Testis (tissue), 3 donors: ENCODE results near the gene SMDT1. TPM values are rescaled to one million over a fixed set of nuclear protein-coding genes. Genes with fewer than 3 reads are reported as not detected.

ENCODE experiments used
- DNase-seq: peaks from one replicate; pipeline ENCODE4 v3.0.0-alpha.2; 2019
- H3K27ac ChIP-seq, 2 donors: fragments of 200-600 bp; sonication (generic); one replicate each; pipeline ENCODE4 v1.5.1; 2019
- H3K27me3 ChIP-seq: fragments of 200-600 bp; sonication (generic); one replicate; pipeline ENCODE4 v1.5.1; 2019
- H3K36me3 ChIP-seq: fragments of 200-600 bp; sonication (generic); one replicate; pipeline ENCODE4 v1.5.1; 2017; ENCODE audit warnings: low read depth; ENCODE audit errors: missing control alignments
- H3K4me1 ChIP-seq: fragments of 200-600 bp; sonication (generic); one replicate; pipeline ENCODE4 v1.5.1; 2019
- H3K4me3 ChIP-seq, 2 donors: fragments of 200-600 bp; sonication (generic); one replicate each; pipeline ENCODE4 v1.5.1; 2017 to 2019
- H3K9me3 ChIP-seq: fragments of 200-600 bp; sonication (generic); one replicate; pipeline ENCODE4 v1.5.1; 2017
- CTCF ChIP-seq, 3 experiments: fragments of 450-650 bp in 2 of 3; fragments of 200-600 bp in 1 of 3; sonication (generic) in 1 of 3; IDR thresholded peaks; one replicate each; pipeline ENCODE4 v1.5.1; 2016 to 2019; ENCODE audit warnings: antibody characterized with exemption in 3 of 3, mild to moderate bottlenecking in 2 of 3, moderate library complexity in 1 of 3
- POLR2A ChIP-seq: fragments of 450-650 bp; IDR thresholded peaks from one replicate; pipeline ENCODE4 v1.6.1; 2017; ENCODE audit warnings: antibody characterized with exemption, mild to moderate bottlenecking, moderate library complexity
- WGBS, 2 donors: methylation state at CpG; one replicate each; pipeline ENCODE4 v1.1.5; 2018; 5-methylcytosine and 5-hydroxymethylcytosine counted together
- intact Hi-C: fragments of 100-400 bp; cut with DNase I; formaldehyde crosslinking; loops from one replicate; pipeline ENCODE4 v1.15.1; 2023; ENCODE audit warnings: low total_unique reads
- polyA plus RNA-seq: library from polyadenylated mRNA; stranded (reverse); fragments of 350-450 nt; fragmentation: Illumina TruSeq; extraction: RNeasy Lipid Tissue Mini Kit (QIAGEN cat#74804); gene quantifications from one replicate; pipeline ENCODE4 v1.2.3, GENCODE V29; 2014; ENCODE audit warnings: low read depth, low replicate concordance; ENCODE audit not compliant: insufficient read depth
- total RNA-seq, 2 donors: library from RNA; depleted of rRNA; stranded (reverse); fragments of >200 nt; gene quantifications; one replicate each; pipeline ENCODE4 v1.2.3, GENCODE V29; 2016

The SMDT1 gene
- total and polyA plus RNA-seq, 3 donors from 2014 or later = 14.3 to 130 (median 19.4) TPM

- Histone ChIP-seq H3K27me3 (no peaks in the 10 kb centered on the region), H3K27ac (peak within 1 kb of the TSS; percentile 86 to 88), H3K9me3 (no peaks in the 10 kb centered on the region), H3K4me1 (peaks cover 36% of the 10 kb centered on the region), H3K36me3 (no peaks in the 10 kb centered on the region), H3K4me3 (peak within 1 kb of the TSS; percentile 61 to 74)
- 4 to 16% methylated on average over 1 to 47 of the region's 55 CpGs for WGBS, 2 donors
- TF ChIP-seq POLR2A (no peak), CTCF (IDR thresholded peaks at IDR 0.05) (peak in 1 of 3 experiments; percentile 25)
- intact Hi-C loops = no loop called here
- no peak for DNase-seq
These were observed 5.2 kb upstream of the SMDT1 start, which contains the start of gene PHETA2 for GRCh38 chr22:42074132-42074811. Gene PHETA2, plus strand, starts transcription at chr22:42074248. Its CDS starts 3,046 bp downstream, at chr22:42077294.

GRCh38 chr22:42074846-42075676 is 4.4 kb upstream of the SMDT1 start:
- 64 to 65% methylated on average over 8 to 9 of the region's 9 CpGs for WGBS, 2 donors
- H3K36me3 ChIP-seq = no peaks in the 10 kb centered on the region
- H3K4me1 ChIP-seq = peaks cover 36% of the 10 kb centered on the region
- intact Hi-C loops = no loop called here
- DNase-seq = peak; percentile 8
- peak overlapping the region; percentile 61 to 74 for H3K4me3 ChIP-seq
- no peaks in the 10 kb centered on the region for H3K9me3 ChIP-seq
- H3K27me3 ChIP-seq = no peaks in the 10 kb centered on the region
- peak overlapping the region; percentile 86 to 88 for H3K27ac ChIP-seq
- TF ChIP-seq POLR2A = no peak
- no peak for TF ChIP-seq CTCF (IDR thresholded peaks at IDR 0.05)

GRCh38 chr22:42076764-42077485 is 2.6 kb upstream of the SMDT1 start:
- Histone ChIP-seq H3K4me1 (peaks cover 29% of the 10 kb centered on the region), H3K9me3 (no peaks in the 10 kb centered on the region), H3K27ac (no peak overlapping the region), H3K27me3 (no peaks in the 10 kb centered on the region), H3K36me3 (no peaks in the 10 kb centered on the region), H3K4me3 (no peak overlapping the region)
- WGBS, 2 donors = 87% methylated on average over 17 to 20 of the region's 20 CpGs
- intact Hi-C loops = no loop called here
- TF ChIP-seq CTCF (IDR thresholded peaks at IDR 0.05) (no peak), POLR2A (no peak)
- peak; percentile 11 for DNase-seq

GRCh38 chr22:42077486-42078125 is 1.9 kb upstream of the SMDT1 start:
- H3K27ac ChIP-seq = peak overlapping the region in 1 of 2 donors; percentile 97
- intact Hi-C loops = no loop called here
- no peak overlapping the region for H3K4me3 ChIP-seq
- no peak for TF ChIP-seq POLR2A
- TF ChIP-seq CTCF (IDR thresholded peaks at IDR 0.05) = no peak
- no peaks in the 10 kb centered on the region for H3K36me3 ChIP-seq
- DNase-seq = peak; percentile 12
- WGBS, 2 donors = 88% methylated on average over 21 of the region's 21 CpGs; no CpG with 5 or more reads in 1 of the 2 donors
- no peaks in the 10 kb centered on the region for H3K9me3 ChIP-seq
- H3K27me3 ChIP-seq = no peaks in the 10 kb centered on the region
- peaks cover 29% of the 10 kb centered on the region for H3K4me1 ChIP-seq
